ENCODE measurements around the gene UNC13B.
"Not testable (repeated sequence)": the region's sequence is repeated elsewhere in the genome, so short reads cannot be mapped to it uniquely, and the experiment has no call there.

DNA sequence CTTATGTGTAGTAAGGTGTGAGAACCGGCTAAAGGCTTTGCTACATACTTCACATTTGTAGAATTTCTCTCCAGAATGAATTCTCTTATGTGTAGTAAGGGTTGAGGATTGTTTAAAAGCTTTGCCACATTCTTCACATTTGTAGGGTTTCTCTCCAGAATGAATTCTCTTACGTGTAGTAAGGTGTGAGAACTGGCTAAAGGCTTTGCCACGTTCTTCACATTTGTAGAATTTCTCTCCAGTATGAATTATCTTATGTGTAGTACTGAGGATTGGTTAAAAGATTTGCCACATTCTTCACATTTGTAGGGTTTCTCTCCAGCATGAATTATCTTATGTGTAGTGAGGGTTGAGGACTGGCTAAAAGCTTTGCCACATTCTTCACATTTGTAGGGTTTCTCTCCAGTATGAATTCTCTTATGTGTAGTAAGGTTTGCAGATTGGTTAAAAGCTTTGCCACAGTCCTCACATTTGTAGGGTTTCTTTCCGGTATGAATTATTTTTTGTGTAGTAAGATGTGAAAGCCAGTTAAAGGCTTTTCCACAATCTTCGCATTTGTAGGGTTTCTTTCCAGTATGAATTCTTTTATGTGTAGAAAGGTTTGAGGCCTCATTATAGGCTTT, 13.8 kb upstream of the UNC13B start:
- TF ChIP-seq EZH2phosphoT487 (IDR thresholded peaks at IDR 0.05; ENCODE audit: borderline replicate concordance, low read length), result not testable (repeated sequence)
- TF ChIP-seq, protein P1, sequence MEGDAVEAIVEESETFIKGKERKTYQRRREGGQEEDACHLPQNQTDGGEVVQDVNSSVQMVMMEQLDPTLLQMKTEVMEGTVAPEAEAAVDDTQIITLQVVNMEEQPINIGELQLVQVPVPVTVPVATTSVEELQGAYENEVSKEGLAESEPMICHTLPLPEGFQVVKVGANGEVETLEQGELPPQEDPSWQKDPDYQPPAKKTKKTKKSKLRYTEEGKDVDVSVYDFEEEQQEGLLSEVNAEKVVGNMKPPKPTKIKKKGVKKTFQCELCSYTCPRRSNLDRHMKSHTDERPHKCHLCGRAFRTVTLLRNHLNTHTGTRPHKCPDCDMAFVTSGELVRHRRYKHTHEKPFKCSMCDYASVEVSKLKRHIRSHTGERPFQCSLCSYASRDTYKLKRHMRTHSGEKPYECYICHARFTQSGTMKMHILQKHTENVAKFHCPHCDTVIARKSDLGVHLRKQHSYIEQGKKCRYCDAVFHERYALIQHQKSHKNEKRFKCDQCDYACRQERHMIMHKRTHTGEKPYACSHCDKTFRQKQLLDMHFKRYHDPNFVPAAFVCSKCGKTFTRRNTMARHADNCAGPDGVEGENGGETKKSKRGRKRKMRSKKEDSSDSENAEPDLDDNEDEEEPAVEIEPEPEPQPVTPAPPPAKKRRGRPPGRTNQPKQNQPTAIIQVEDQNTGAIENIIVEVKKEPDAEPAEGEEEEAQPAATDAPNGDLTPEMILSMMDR (conservative IDR thresholded peaks at IDR 0.05; ENCODE audit: low read depth, low read length), result not testable (repeated sequence)
